Fibroblast of skin of back (primary cell): Measurements from ENCODE around the gene GOLGA6L6. TPM values are rescaled to one million over a fixed set of nuclear protein-coding genes. Genes with fewer than 3 reads are reported as not detected.
"Not testable (repeated sequence)": the region's sequence is repeated elsewhere in the genome, so short reads cannot be mapped to it uniquely, and the experiment has no call there.

Experiments used
- DNase-seq: peaks from one replicate; pipeline ENCODE4 v3.0.0-alpha.2; 2013
- polyA plus RNA-seq, 2 experiments: library from polyadenylated mRNA; unstranded; fragments of 120-200 nt; gene quantifications; one replicate each; pipeline ENCODE4 v1.2.1, GENCODE V29; 2013; ENCODE audit not compliant: insufficient read length in 2 of 2

The GOLGA6L6 gene
- polyA plus RNA-seq (2013, experiment 1 of 2; ENCODE audit: insufficient read length) = not detected
- polyA plus RNA-seq (2013, experiment 2 of 2; ENCODE audit: insufficient read length) = not detected

- not testable (repeated sequence) for DNase-seq
Observed at GRCh38 chr15:20541700-20542099, at the start of gene GOLGA6L6. TSS of gene GOLGA6L6 (minus strand) at chr15:20541800. CDS start at chr15:20541709, 91 bp downstream.

DNA sequence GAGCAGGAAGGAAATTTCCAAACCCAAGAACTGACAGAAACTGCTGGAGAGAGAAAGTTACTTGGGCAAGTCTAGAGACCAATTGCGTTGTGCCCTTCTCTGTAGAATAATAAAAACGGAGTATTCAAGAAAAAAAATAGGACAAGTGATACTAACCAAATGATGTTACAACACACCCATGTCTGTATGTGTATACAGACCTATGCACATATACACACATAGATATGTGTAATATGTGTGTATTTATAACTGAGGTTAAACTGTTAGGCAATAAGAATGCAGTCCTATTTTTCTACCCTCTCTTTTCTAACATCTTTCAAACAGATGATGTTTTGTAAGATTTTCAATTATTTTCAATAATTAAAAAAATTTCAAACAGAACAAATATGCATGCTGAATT is 48.5 kb upstream of the GOLGA6L6 start:
- DNase-seq = not testable (repeated sequence)

- not testable (repeated sequence) for DNase-seq
Observed at GRCh38 chr15:20586821-20587220, 45.2 kb upstream of the GOLGA6L6 start.

DNA sequence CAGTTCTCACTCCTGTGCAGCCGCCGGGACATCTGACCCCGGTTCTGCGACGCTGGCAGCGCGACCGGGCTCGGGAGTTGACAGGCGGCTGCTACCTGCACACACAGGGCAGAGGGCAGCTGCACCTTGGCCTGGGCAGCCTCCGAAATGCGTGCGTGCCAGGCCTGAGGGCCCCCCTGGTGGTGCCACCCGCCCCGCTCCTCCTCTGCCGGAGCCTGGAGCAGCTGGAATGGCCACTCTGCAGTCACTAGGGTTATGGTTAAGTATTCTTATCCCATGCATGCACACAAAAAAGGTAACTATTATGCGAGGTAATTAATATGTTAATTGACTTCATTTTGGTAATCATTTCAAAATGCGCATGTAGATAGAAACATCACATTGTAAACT is 41.1 kb upstream of the GOLGA6L6 start:
- DNase-seq = not testable (repeated sequence)

GRCh38 chr15:20582109-20582725 is 40.6 kb upstream of the GOLGA6L6 start:
- not testable (repeated sequence) for DNase-seq

- DNase-seq = not testable (repeated sequence)
Observed at GRCh38 chr15:20581261-20582108, 39.9 kb upstream of the GOLGA6L6 start.

DNA sequence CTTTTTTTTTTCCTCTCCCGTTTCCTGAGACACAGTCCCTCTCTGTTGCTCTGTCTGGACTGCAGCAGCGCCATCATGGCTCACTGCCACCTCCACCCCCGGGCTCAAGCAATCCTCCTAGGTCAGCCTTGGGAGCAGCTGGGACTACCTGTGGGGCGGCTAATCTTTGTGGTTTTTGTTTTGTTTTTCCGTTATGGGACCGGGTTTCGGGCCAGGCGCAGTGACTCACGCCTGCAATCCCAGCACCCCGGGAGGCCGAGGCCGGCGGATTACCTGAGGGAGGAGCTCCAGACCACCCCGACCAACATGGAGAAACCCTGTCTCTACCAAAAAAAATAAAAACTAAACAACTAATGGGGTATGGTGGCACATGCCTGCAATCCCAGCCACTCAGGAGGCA is 38.1 kb upstream of the GOLGA6L6 start:
- DNase-seq = not testable (repeated sequence)

GRCh38 chr15:20551289-20551688 is 9.7 kb upstream of the GOLGA6L6 start:
- DNase-seq = not testable (repeated sequence)

DNA sequence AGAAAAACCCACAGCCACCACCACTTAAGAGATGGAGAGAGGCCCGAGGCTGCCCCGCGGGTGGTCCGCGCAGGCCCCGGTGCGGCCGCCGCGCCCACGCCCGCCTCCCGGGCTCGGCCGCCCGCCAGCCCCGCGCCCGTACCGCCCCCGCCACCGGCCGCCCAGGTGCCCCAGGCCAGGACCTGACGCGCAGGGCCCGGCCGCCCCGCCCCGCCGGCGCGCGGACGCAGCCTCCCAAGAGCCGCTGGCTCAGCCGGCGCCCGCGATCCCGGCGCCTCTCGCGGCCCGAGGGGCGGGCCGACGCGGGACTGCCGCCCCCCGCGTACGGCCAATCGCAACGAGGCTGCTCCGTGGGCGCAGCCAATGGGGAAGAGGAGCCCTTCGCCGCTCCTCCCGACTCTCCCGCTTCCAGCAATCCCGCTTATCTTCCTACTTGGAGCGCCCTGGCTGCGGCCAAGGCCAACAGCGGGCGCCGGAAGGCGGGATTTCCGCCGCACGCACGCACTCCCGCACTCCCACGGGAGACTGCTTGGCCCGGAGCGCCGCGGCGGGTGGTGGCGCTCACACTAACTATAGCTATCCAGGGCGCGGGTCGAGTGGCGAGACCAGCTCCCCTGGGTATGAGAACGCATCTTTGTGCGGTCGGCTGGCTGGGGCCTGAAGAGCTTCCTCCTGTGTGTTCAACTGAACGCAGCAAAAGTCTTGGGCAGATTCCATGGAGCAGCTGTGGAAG is 35.5 kb downstream of the GOLGA6L6 start:
- DNase-seq = not testable (repeated sequence)

GRCh38 chr15:20502839-20503238 is 38.8 kb downstream of the GOLGA6L6 start:
- DNase-seq = not testable (repeated sequence)

DNA sequence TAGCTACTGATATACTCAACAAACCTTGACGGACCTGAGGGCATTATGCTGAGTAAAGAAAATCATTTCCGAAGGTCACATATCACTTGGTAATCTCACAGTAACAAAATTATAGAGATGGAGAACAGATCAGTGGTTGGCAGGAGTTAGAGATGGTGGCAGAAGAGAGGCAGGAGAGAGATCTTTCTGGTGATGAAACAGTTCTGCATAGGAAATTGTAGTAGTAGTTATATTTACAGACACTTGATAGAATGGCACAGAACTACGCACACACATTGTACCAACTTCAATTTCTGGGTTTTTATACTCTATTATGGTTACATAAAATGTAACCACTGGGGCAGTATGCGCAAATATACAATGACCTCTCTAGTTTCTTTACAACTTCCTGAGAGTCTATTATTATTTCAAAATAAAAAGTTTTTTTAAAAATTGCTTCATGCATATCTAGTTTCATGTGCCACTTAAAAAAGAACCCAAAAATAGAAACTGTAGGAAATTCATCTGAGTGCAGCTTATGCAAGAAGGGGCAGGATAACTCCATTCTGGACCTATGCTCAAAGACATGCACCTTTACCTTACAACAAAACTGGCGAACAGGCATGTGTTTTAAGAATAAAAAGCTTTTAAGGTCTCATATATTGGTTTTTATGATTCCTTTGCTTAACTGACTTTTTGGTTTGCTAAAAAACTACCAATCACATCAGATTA is 39.9 kb downstream of the GOLGA6L6 start:
- not testable (repeated sequence) for DNase-seq

GRCh38 chr15:20497781-20498180 is 43.8 kb downstream of the GOLGA6L6 start:
- DNase-seq = not testable (repeated sequence)

GRCh38 chr15:20493035-20493434 is 48.6 kb downstream of the GOLGA6L6 start:
- DNase-seq = not testable (repeated sequence)

DNA sequence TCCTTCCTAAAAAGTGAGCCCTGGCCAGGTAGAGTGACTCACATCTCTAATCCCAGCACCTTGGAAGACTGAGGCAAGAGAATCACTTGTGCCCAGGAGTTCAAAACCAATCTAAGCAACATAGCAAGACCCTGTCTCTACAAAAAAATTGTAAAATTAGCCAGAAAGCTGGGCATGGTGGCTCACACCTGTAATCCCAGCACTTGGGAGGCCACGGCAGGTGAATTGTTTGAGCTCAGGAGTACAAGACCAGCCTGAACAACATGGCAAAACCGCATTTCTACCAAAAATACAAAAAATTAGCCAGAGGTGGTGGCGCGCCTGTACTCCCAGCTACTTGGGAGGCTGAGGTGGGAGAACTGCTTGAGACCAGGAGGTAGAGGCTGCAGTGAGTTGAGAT is 49.0 kb downstream of the GOLGA6L6 start:
- DNase-seq = not testable (repeated sequence)

- not testable (repeated sequence) for DNase-seq
Observed at GRCh38 chr15:20489320-20489719, 52.3 kb downstream of the GOLGA6L6 start.
